Astrocyte (in vitro differentiated cells and primary cell): Measurements from ENCODE around the gene RAB11FIP4. TPM values are rescaled to one million over a fixed set of nuclear protein-coding genes. Genes with fewer than 3 reads are reported as not detected.

Experiments used
- DNase-seq: peaks from one replicate; pipeline ENCODE4 v3.0.0-alpha.2; 2010; ENCODE audit warnings: low read depth
- FAIRE-seq: peaks from 2 replicates; lab custom pipeline; 2011; peaks lifted over from hg19 to GRCh38; lab: Jason Lieb, UNC
- H2AFZ ChIP-seq: 2 replicates; pipeline ENCODE4 v1.6.0; 2012; ENCODE audit warnings: low read depth, low read length, inconsistent platforms
- H3K27ac ChIP-seq: 2 replicates; pipeline ENCODE4 v1.5.1; 2011; ENCODE audit warnings: low read depth, low read length, inconsistent platforms
- H3K27me3 ChIP-seq: 2 replicates; pipeline ENCODE4 v1.6.0; 2011; ENCODE audit warnings: low read length, inconsistent platforms; ENCODE audit not compliant: insufficient read depth
- H3K36me3 ChIP-seq: 2 replicates; pipeline ENCODE4 v1.5.1; 2011; ENCODE audit warnings: low read length, inconsistent platforms; ENCODE audit not compliant: insufficient read depth
- H3K4me1 ChIP-seq: 2 replicates; pipeline ENCODE4 v1.5.1; 2011; ENCODE audit warnings: low read length, inconsistent platforms; ENCODE audit not compliant: insufficient read depth
- H3K4me2 ChIP-seq: 2 replicates; pipeline ENCODE4 v1.6.0; 2012; ENCODE audit warnings: low read length, inconsistent platforms
- H3K4me3 ChIP-seq: 2 replicates; pipeline ENCODE4 v1.5.1; 2011; ENCODE audit warnings: low read depth, mild to moderate bottlenecking, low read length, inconsistent platforms; ENCODE audit not compliant: insufficient read depth
- H3K79me2 ChIP-seq: 2 replicates; pipeline ENCODE4 v1.6.0; 2012; ENCODE audit warnings: mild to moderate bottlenecking, low read length, inconsistent platforms; ENCODE audit not compliant: insufficient read depth
- H3K9ac ChIP-seq: 2 replicates; pipeline ENCODE4 v1.6.0; 2012; ENCODE audit warnings: mild to moderate bottlenecking, low read length, inconsistent platforms
- H3K9me3 ChIP-seq: 2 replicates; pipeline ENCODE4 v1.5.1; 2012; ENCODE audit warnings: low read depth, mild to moderate bottlenecking, low read length, inconsistent platforms; ENCODE audit not compliant: insufficient read depth
- H4K20me1 ChIP-seq: 2 replicates; pipeline ENCODE4 v1.6.0; 2012; ENCODE audit warnings: low read length, inconsistent platforms; ENCODE audit not compliant: insufficient read depth
- H3K27ac Mint-ChIP-seq: one replicate; pipeline ENCODE4 v1.8.0; 2021; ENCODE audit warnings: mild to moderate bottlenecking, mixed read lengths; ENCODE audit not compliant: unreplicated experiment
- H3K27me3 Mint-ChIP-seq: one replicate; pipeline ENCODE4 v1.8.0; 2021; ENCODE audit warnings: low read depth, mixed read lengths; ENCODE audit not compliant: unreplicated experiment
- H3K36me3 Mint-ChIP-seq: one replicate; pipeline ENCODE4 v1.8.0; 2021; ENCODE audit warnings: low read depth, mixed read lengths; ENCODE audit not compliant: unreplicated experiment
- H3K4me1 Mint-ChIP-seq: one replicate; pipeline ENCODE4 v1.8.0; 2021; ENCODE audit warnings: low read depth, mixed read lengths; ENCODE audit not compliant: unreplicated experiment
- H3K4me3 Mint-ChIP-seq: one replicate; pipeline ENCODE4 v1.8.0; 2021; ENCODE audit warnings: mild to moderate bottlenecking, moderate library complexity, mixed read lengths; ENCODE audit not compliant: unreplicated experiment
- H3K9me3 Mint-ChIP-seq: one replicate; pipeline ENCODE4 v1.8.0; 2021; ENCODE audit warnings: mild to moderate bottlenecking, mixed read lengths; ENCODE audit not compliant: unreplicated experiment
- EZH2 ChIP-seq: IDR thresholded peaks from 2 replicates; pipeline ENCODE4 v1.6.1; 2012; ENCODE audit warnings: mild to moderate bottlenecking, low read length, inconsistent platforms; ENCODE audit not compliant: insufficient read depth
- total RNA-seq: library from RNA; stranded (reverse); gene quantifications from 2 replicates; pipeline ENCODE4 v1.2.1, GENCODE V29; 2021
- TF ChIP-seq, protein P1 (sequence below): IDR thresholded peaks from 2 replicates; pipeline ENCODE4 v1.5.1; 2011; ENCODE audit warnings: low read depth, mild to moderate bottlenecking, inconsistent platforms, low read length, moderate library complexity; ENCODE audit not compliant: insufficient read depth

The RAB11FIP4 gene
- total RNA-seq, 1 donor from 2014 or later: 4.4 TPM

- Histone ChIP-seq H3K4me2 (no peak overlapping the region), H3K36me3 (peaks cover 5% of the 10 kb centered on the region), H3K27ac (peak overlapping the region; percentile 1), H3K79me2 (peaks cover 94% of the 10 kb centered on the region), H3K9ac (peak overlapping the region; percentile 59), H3K4me1 (peaks cover 38% of the 10 kb centered on the region), H3K27me3 (no peaks in the 10 kb centered on the region), H2AFZ (no peak overlapping the region), H3K4me3 (no peak overlapping the region), H4K20me1 (peaks cover 92% of the 10 kb centered on the region), H3K9me3 (no peaks in the 10 kb centered on the region)
- no peak for FAIRE-seq
- Mint-ChIP-seq H3K9me3 (no peaks in the 10 kb centered on the region), H3K27ac (no peak overlapping the region), H3K4me3 (no peak overlapping the region), H3K27me3 (no peaks in the 10 kb centered on the region), H3K36me3 (peaks cover 2% of the 10 kb centered on the region), H3K4me1 (peaks cover 18% of the 10 kb centered on the region)
- TF ChIP-seq EZH2: no peak
- TF ChIP-seq, protein P1, sequence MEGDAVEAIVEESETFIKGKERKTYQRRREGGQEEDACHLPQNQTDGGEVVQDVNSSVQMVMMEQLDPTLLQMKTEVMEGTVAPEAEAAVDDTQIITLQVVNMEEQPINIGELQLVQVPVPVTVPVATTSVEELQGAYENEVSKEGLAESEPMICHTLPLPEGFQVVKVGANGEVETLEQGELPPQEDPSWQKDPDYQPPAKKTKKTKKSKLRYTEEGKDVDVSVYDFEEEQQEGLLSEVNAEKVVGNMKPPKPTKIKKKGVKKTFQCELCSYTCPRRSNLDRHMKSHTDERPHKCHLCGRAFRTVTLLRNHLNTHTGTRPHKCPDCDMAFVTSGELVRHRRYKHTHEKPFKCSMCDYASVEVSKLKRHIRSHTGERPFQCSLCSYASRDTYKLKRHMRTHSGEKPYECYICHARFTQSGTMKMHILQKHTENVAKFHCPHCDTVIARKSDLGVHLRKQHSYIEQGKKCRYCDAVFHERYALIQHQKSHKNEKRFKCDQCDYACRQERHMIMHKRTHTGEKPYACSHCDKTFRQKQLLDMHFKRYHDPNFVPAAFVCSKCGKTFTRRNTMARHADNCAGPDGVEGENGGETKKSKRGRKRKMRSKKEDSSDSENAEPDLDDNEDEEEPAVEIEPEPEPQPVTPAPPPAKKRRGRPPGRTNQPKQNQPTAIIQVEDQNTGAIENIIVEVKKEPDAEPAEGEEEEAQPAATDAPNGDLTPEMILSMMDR: no peak
- no peak for DNase-seq
Observed at GRCh38 chr17:31572341-31572740, 180.9 kb downstream of the RAB11FIP4 start.

GRCh38 chr17:31573047-31573446, 181.6 kb downstream of the RAB11FIP4 start:
- no peaks in the 10 kb centered on the region for H3K9me3 Mint-ChIP-seq
- Histone ChIP-seq H3K27ac (no peak overlapping the region), H3K4me2 (no peak overlapping the region), H3K9me3 (no peaks in the 10 kb centered on the region), H3K27me3 (no peaks in the 10 kb centered on the region), H4K20me1 (peaks cover 92% of the 10 kb centered on the region), H3K79me2 (peaks cover 94% of the 10 kb centered on the region), H3K9ac (no peak overlapping the region), H3K36me3 (peaks cover 8% of the 10 kb centered on the region), H2AFZ (no peak overlapping the region), H3K4me1 (peaks cover 34% of the 10 kb centered on the region), H3K4me3 (no peak overlapping the region)
- peaks cover 2% of the 10 kb centered on the region for H3K36me3 Mint-ChIP-seq
- H3K27me3 Mint-ChIP-seq: no peaks in the 10 kb centered on the region
- H3K4me3 Mint-ChIP-seq: no peak overlapping the region
- peaks cover 12% of the 10 kb centered on the region for H3K4me1 Mint-ChIP-seq
- TF ChIP-seq, protein P1: no peak
- no peak for TF ChIP-seq EZH2
- no peak for DNase-seq
- FAIRE-seq: no peak
- no peak overlapping the region for H3K27ac Mint-ChIP-seq

- no peak overlapping the region for H3K4me3 Mint-ChIP-seq
- no peaks in the 10 kb centered on the region for H3K27me3 ChIP-seq
- no peak overlapping the region for H3K4me2 ChIP-seq
- no peaks in the 10 kb centered on the region for H3K27me3 Mint-ChIP-seq
- no peak for TF ChIP-seq EZH2
- TF ChIP-seq, protein P1: no peak
- H3K36me3 Mint-ChIP-seq: peaks cover 2% of the 10 kb centered on the region
- H3K4me3 ChIP-seq: no peak overlapping the region
- H3K4me1 ChIP-seq: peaks cover 36% of the 10 kb centered on the region
- no peaks in the 10 kb centered on the region for H3K9me3 ChIP-seq
- no peak overlapping the region for H2AFZ ChIP-seq
- H3K27ac Mint-ChIP-seq: no peak overlapping the region
- no peak overlapping the region for H3K27ac ChIP-seq
- H3K4me1 Mint-ChIP-seq: peaks cover 12% of the 10 kb centered on the region
- no peak for FAIRE-seq
- H3K9me3 Mint-ChIP-seq: no peaks in the 10 kb centered on the region
- peaks cover 85% of the 10 kb centered on the region for H4K20me1 ChIP-seq
- no peak overlapping the region for H3K9ac ChIP-seq
- peaks cover 10% of the 10 kb centered on the region for H3K36me3 ChIP-seq
- peaks cover 87% of the 10 kb centered on the region for H3K79me2 ChIP-seq
- DNase-seq: no peak
Observed at GRCh38 chr17:31573861-31574260, 182.4 kb downstream of the RAB11FIP4 start.
